ENCODE measurements around the gene FAR1.
"Not testable (repeated sequence)": the region's sequence is repeated elsewhere in the genome, so short reads cannot be mapped to it uniquely, and the experiment has no call there.

Gene FAR1

GRCh38 chr11:13720940-13721339, 52.5 kb downstream of the FAR1 start:
- DNase-seq, result no peak

GRCh38 chr11:13721760-13722159, 53.3 kb downstream of the FAR1 start:
- no peak for DNase-seq

GRCh38 chr11:13726456-13726855, 58.0 kb downstream of the FAR1 start:
- no peak for DNase-seq

- DNase-seq, result no peak
Measured at GRCh38 chr11:13728076-13728475, 59.6 kb downstream of the FAR1 start.

GRCh38 chr11:13734530-13734929, 66.1 kb downstream of the FAR1 start:
- DNase-seq, result no peak

GRCh38 chr11:13745165-13745564, 76.7 kb downstream of the FAR1 start:
- no peak for DNase-seq

- not testable (repeated sequence) for DNase-seq
Measured at GRCh38 chr11:13753316-13753715, 84.8 kb downstream of the FAR1 start.

- DNase-seq, result no peak
Measured at GRCh38 chr11:13759050-13759449, 90.6 kb downstream of the FAR1 start.

GRCh38 chr11:13760115-13760514, 91.6 kb downstream of the FAR1 start:
- no peak for DNase-seq

- no peak for DNase-seq
Measured at GRCh38 chr11:13761250-13761649, 92.8 kb downstream of the FAR1 start.

- DNase-seq, result no peak
Measured at GRCh38 chr11:13761716-13762115, 93.2 kb downstream of the FAR1 start.

- no peak for DNase-seq
Measured at GRCh38 chr11:13762718-13763117, 94.2 kb downstream of the FAR1 start.

GRCh38 chr11:13763341-13763740, 94.9 kb downstream of the FAR1 start:
- no peak for DNase-seq

GRCh38 chr11:13765886-13766285, 97.4 kb downstream of the FAR1 start:
- DNase-seq, result no peak

- DNase-seq, result no peak
Measured at GRCh38 chr11:13767471-13767870, 99.0 kb downstream of the FAR1 start.

GRCh38 chr11:13769188-13769587, 100.7 kb downstream of the FAR1 start:
- no peak for DNase-seq

GRCh38 chr11:13771151-13771550, 102.7 kb downstream of the FAR1 start:
- no peak for DNase-seq

GRCh38 chr11:13772223-13773046, 104.0 kb downstream of the FAR1 start:
- peak; percentile 80 for DNase-seq

- no peak for DNase-seq
Measured at GRCh38 chr11:13775471-13775870, 107.0 kb downstream of the FAR1 start.

- DNase-seq, result peak; percentile 55
Measured at GRCh38 chr11:13776134-13776815, 107.8 kb downstream of the FAR1 start.

GRCh38 chr11:13777341-13777985, 109.0 kb downstream of the FAR1 start:
- DNase-seq, result no peak

- DNase-seq, result no peak
Measured at GRCh38 chr11:13778345-13778744, 109.9 kb downstream of the FAR1 start.

- DNase-seq, result no peak
Measured at GRCh38 chr11:13781153-13781552, 112.7 kb downstream of the FAR1 start.

Measured in CD4-positive, alpha-beta T cell treated with Interleukin-17A for 1 hour (primary cell).